ENCODE results near the gene GORASP2. TPM values are rescaled to one million over a fixed set of nuclear protein-coding genes. Genes with fewer than 3 reads are reported as not detected.
"Not testable (repeated sequence)": the region's sequence is repeated elsewhere in the genome, so short reads cannot be mapped to it uniquely, and the experiment has no call there.

The GORASP2 gene
- total RNA-seq, 4 donors from 2014 or later = 14.7 to 43.7 (median 29.4) TPM

DNA sequence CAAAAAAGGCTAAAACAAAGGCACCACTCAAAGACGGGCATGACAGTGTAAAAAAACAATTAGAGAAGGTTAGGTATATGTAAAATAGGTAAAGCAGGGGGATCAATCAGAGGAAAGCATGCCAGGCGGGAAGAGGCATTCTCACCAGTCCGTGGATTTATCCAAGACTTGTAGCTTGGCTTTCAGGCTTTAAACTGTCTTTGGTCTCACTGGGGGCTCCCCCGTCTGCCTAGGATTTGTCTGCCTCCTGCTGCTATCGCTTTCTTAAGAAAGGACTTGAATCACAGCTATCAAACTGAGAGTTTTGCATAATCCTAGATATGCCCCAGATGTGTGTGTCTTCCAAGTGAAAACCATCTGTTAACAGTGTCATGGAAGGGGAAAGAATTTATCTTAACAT lies 11.1 kb upstream of the GORASP2 start:
- no peak overlapping the region for H3K27ac ChIP-seq
- DNase-seq = no peak
- 88 to 89% methylated on average over 5 of the region's 5 CpGs for WGBS, 2 donors (ENCODE audit: low coverage in 1 of 2)
- in situ Hi-C loops (cut with MboI; ENCODE audit: low pct_ligation_motif_present in 1 of 4, low pct_unique_long_range_greater_than_20kb in 1 of 4, low sequenced_read_pairs in 3 of 4) (no loop called here), intact Hi-C loops (cut with DNase I; ENCODE audit: low total_unique reads) (no loop called here)
- TF ChIP-seq, protein P1, sequence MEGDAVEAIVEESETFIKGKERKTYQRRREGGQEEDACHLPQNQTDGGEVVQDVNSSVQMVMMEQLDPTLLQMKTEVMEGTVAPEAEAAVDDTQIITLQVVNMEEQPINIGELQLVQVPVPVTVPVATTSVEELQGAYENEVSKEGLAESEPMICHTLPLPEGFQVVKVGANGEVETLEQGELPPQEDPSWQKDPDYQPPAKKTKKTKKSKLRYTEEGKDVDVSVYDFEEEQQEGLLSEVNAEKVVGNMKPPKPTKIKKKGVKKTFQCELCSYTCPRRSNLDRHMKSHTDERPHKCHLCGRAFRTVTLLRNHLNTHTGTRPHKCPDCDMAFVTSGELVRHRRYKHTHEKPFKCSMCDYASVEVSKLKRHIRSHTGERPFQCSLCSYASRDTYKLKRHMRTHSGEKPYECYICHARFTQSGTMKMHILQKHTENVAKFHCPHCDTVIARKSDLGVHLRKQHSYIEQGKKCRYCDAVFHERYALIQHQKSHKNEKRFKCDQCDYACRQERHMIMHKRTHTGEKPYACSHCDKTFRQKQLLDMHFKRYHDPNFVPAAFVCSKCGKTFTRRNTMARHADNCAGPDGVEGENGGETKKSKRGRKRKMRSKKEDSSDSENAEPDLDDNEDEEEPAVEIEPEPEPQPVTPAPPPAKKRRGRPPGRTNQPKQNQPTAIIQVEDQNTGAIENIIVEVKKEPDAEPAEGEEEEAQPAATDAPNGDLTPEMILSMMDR (IDR thresholded peaks at IDR 0.05) = no peak
- TF ChIP-seq POLR2A (IDR thresholded peaks at IDR 0.05) = no peak
- TF ChIP-seq POLR2AphosphoS5 (IDR thresholded peaks at IDR 0.05) = no peak
- no peak for TF ChIP-seq EP300 (IDR thresholded peaks at IDR 0.05; ENCODE audit: low read depth)
- H3K4me3 ChIP-seq = no peak overlapping the region
- no peaks in the 10 kb centered on the region for H3K27me3 ChIP-seq
- no peaks in the 10 kb centered on the region for H3K4me1 ChIP-seq
- H3K36me3 ChIP-seq = no peaks in the 10 kb centered on the region
- peaks cover 5 to 11% of the 10 kb centered on the region in 2 donors for H3K9me3 ChIP-seq

DNA sequence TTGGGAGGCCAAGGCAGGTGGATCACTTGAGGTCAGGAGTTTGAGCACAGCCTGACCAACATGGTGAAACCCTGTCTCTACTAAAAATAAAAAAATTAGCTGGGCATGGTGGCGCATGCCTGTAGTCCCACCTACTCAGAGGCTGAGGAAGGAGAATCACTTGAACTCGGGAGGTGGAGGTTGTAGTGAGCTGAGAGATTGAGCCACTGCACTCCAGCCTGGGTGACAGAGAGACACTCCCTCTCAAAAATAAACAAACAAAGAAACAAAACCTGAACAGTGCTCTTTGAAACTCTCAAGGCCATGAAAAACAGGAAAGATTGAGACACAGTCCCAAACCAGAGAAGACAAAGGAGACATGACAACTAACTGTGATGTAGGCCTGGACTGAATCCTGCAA lies 7.2 kb upstream of the GORASP2 start:
- 100% methylated on average over 2 of the region's 2 CpGs; no CpG with 5 or more reads in 1 of the 2 donors for WGBS, 2 donors (ENCODE audit: low coverage in 1 of 2)
- H3K27me3 ChIP-seq; H3K36me3 ChIP-seq; H3K27ac ChIP-seq; H3K9me3 ChIP-seq; H3K4me3 ChIP-seq; DNase-seq; H3K4me1 ChIP-seq; intact Hi-C loops (cut with DNase I; ENCODE audit: low total_unique reads); in situ Hi-C loops (cut with MboI; ENCODE audit: low pct_ligation_motif_present in 1 of 4, low pct_unique_long_range_greater_than_20kb in 1 of 4, low sequenced_read_pairs in 3 of 4): not testable (repeated sequence)

DNA sequence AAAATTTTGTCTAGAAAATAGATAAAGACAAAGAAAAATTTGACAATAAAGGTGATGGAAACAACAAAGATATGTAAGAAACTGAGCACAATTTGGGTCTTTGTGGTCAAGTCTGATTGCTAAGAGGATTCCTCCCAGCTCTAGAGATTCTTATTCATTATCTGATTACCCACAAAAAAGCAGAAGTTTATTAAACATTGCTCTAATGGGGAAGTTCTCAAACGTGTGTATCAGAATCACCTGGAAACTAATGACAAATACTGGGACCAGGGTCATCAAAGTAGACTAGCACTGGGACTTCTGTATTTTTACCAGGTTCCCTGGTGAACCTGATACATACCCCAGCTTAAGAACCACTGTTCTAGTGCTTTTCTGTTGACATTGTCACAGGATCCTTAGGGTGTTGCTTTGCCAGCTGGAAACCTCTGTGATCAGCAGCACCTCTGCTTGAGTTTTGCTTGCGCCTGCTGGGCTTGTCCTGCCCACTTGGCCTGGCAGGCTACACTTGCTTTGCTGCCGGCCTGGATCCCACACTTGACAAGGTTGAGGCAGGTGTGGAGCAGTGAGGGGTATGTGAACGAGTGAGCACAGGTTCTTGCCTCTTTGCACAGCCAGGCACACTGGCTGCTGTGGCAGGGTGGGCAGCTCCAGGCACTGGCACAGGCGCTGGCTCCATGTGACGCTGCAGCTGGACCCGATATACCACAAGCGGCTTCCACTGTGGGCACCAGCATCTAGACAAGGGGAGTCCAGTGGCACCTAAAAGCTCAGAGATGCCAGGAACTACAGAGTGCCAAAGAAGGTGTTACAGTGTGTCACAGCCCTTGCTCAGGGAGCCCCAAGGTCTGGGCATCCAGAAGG lies 6.2 kb upstream of the GORASP2 start:
- no peaks in the 10 kb centered on the region for H3K4me1 ChIP-seq
- no peaks in the 10 kb centered on the region for H3K36me3 ChIP-seq
- peaks cover 0 to 4% of the 10 kb centered on the region in 2 donors for H3K9me3 ChIP-seq
- in situ Hi-C loops (cut with MboI; ENCODE audit: low pct_ligation_motif_present in 1 of 4, low pct_unique_long_range_greater_than_20kb in 1 of 4, low sequenced_read_pairs in 3 of 4) = no loop called here
- intact Hi-C loops (cut with DNase I; ENCODE audit: low total_unique reads) = no loop called here
- H3K27me3 ChIP-seq = no peaks in the 10 kb centered on the region
- 50 to 93% methylated on average over 1 to 8 of the region's 8 CpGs for WGBS, 2 donors (ENCODE audit: low coverage in 1 of 2)
- H3K4me3 ChIP-seq = no peak overlapping the region
- TF ChIP-seq POLR2A (IDR thresholded peaks at IDR 0.05) (no peak), EP300 (IDR thresholded peaks at IDR 0.05; ENCODE audit: low read depth) (no peak), POLR2AphosphoS5 (IDR thresholded peaks at IDR 0.05) (no peak)
- TF ChIP-seq, protein P1 (IDR thresholded peaks at IDR 0.05) = no peak
- no peak for DNase-seq
- H3K27ac ChIP-seq = no peak overlapping the region

DNA sequence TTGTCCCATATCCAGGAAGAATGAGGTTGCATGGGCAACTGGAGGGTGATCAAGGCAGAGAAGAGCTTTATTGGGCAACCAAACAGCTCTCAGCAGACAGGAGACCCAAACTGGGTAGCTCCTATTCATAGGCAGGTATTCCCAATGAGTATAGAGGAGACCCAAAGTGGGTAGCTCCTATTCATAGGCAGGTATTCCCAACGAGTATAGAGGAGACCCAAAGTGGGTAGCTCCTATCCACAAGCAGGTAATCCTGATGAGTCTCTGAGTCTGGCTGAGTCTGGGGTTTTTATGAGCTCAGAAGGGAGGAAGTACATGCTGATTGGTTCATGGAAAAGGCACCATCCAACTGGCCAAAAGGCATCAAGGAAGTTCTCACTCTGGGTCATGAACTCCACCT lies 5.3 kb upstream of the GORASP2 start:
- Histone ChIP-seq H3K4me1 (peaks cover 0 to 8% (median 6%) of the 10 kb centered on the region in 4 donors), H3K9me3 (peaks cover 0 to 4% of the 10 kb centered on the region in 2 donors), H3K36me3 (no peaks in the 10 kb centered on the region), H3K27ac (no peak overlapping the region), H3K4me3 (no peak overlapping the region), H3K27me3 (no peaks in the 10 kb centered on the region)
- in situ Hi-C loops (cut with MboI; ENCODE audit: low pct_ligation_motif_present in 1 of 4, low pct_unique_long_range_greater_than_20kb in 1 of 4, low sequenced_read_pairs in 3 of 4) = no loop called here
- intact Hi-C loops (cut with DNase I; ENCODE audit: low total_unique reads) = no loop called here
- no peak for DNase-seq
- TF ChIP-seq, protein P1 (IDR thresholded peaks at IDR 0.05) = no peak
- TF ChIP-seq POLR2AphosphoS5 (IDR thresholded peaks at IDR 0.05) (no peak), POLR2A (IDR thresholded peaks at IDR 0.05) (no peak), EP300 (IDR thresholded peaks at IDR 0.05; ENCODE audit: low read depth) (no peak)
- WGBS, 2 donors (ENCODE audit: low coverage in 1 of 2) = 67% methylated on average over 1 of the region's 1 CpG; no CpG with 5 or more reads in 1 of the 2 donors

Data from transverse colon (tissue), 4 donors.